ENCODE data around the gene TSKU.

- no peak for TF ChIP-seq CTCF (conservative IDR thresholded peaks at IDR 0.05 in 1 of 2, IDR thresholded peaks at IDR 0.05 in 1 of 2; ENCODE audit: extremely low read depth in 1 of 2, insufficient read depth in 1 of 2, low read depth in 1 of 2, low read length in 2 of 2)
- no peak for TF ChIP-seq EZH2 (IDR thresholded peaks at IDR 0.05; ENCODE audit: borderline replicate concordance, low read length)
These were observed 37.0 kb downstream of the TSKU start for GRCh38 chr11:76820184-76820566.
